NCI-H2029 treated with DMSO at 0.1 percent for 48 hours (cell line): ENCODE measurements around the gene CLSTN2.

ENCODE experiments used
- DNase-seq: peaks from one replicate; lab custom pipeline; 2025; lab: John Stamatoyannopoulos, UW

CLSTN2 gene

GRCh38 chr3:140236836-140237501 lies 302.0 kb downstream of the CLSTN2 start:
- DNase-seq: no peak

- no peak for DNase-seq
Measured at GRCh38 chr3:140238646-140239314, 303.8 kb downstream of the CLSTN2 start.

DNA sequence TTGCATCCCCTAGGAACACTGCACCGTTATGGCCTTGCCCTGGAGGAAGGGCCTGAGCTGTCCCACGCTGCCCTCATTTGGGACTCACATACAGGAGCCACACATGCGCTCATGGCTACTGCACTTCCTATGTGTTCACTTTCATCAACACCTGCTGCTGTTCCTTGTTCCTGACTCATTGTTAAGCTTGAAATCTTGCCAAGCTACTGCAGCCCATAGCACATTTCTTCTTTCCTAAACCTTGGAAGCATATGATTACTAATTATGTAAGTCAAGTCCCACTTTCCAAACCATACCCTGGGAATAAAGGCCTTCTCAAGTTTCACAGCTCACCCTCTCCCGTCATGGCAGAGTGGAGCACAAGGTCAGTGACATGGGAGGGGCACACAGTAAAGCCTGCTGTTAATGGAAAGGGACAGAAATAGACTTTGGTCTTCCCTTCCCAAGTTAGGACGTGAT lies 307.9 kb downstream of the CLSTN2 start:
- no peak for DNase-seq

GRCh38 chr3:140243575-140243974 lies 308.6 kb downstream of the CLSTN2 start:
- no peak for DNase-seq

GRCh38 chr3:140244893-140245292 lies 309.9 kb downstream of the CLSTN2 start:
- DNase-seq: no peak

DNA sequence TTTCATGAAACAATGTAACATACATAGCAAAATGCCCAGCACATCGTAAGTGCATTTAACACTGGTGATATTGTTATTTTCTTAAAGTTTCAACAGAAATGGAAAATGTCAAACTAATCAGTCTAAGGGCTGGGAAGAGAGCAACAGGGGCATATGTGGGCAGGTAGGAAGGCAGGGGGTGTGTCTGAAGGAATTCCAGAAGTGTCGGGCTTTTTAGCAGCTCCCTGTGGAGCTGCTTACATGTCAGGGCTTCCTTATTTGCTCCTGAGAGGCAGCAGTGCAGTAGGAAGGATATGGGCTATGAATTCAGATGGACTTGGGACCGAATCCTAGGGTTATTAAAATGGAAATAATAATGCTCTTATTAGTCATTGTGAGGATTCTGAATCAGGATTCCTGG lies 311.6 kb downstream of the CLSTN2 start:
- no peak for DNase-seq

- DNase-seq: no peak
Measured at GRCh38 chr3:140247775-140248174, 312.8 kb downstream of the CLSTN2 start.

DNA sequence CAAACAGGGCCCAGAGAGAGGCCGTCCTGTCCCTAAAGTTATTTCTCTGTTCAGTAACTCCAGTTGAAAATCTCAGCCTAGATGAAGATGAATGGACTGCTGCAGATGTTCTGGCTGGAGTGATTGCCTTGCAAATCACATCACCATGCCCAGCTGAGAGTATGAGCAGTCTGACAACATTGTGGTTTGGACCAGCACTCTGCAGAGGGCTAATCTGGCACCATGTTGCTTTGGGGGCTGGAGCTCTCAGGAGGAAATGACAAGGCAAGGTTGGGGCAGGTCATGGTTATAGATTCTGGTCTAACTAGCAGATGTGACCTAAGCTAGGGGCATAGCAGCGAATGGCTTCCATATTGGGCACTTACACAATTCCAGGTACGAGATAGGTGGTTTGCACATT lies 314.2 kb downstream of the CLSTN2 start:
- DNase-seq: no peak

DNA sequence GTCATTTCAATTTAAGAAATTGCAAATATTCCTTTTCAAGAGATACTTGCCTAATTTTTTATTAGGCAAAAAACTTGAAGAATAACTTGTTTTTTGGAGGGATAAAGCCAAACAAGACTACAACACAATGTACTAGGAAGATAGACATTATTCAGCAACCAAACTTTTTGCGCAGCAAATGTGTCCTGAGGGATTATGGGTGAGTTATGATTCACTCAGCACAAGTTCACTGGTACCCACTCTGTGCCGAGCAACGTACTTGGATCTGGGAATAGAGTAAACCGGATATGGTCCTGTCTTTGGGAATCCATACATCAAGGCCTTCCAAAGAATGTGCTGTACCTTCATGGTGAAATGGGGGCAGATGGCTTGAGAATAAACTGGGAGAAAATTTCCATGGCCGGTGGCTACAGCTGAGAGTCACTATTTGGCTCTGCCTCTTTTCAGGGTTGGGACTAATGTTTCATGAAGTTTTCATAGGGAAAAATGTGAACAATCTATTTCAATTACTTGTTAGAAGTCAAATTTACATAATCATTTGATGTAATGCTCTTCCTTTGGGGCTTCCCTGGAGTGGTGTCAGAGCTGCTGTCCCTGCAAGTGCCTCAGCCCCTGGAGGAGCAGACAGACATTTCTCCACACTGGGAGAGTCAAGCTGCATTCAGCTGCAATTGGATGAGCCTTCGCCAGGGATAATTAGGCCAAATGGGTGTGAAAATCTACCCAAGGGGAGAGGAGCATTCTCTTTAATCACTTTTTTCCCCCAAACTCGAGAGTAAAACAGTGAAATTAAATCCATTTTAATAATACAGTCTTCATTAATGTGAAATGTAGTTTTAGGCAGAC lies 315.2 kb downstream of the CLSTN2 start:
- DNase-seq: no peak

GRCh38 chr3:140250945-140251344 lies 316.0 kb downstream of the CLSTN2 start:
- no peak for DNase-seq

- DNase-seq: no peak
Measured at GRCh38 chr3:140251678-140252077, 316.7 kb downstream of the CLSTN2 start.

DNA sequence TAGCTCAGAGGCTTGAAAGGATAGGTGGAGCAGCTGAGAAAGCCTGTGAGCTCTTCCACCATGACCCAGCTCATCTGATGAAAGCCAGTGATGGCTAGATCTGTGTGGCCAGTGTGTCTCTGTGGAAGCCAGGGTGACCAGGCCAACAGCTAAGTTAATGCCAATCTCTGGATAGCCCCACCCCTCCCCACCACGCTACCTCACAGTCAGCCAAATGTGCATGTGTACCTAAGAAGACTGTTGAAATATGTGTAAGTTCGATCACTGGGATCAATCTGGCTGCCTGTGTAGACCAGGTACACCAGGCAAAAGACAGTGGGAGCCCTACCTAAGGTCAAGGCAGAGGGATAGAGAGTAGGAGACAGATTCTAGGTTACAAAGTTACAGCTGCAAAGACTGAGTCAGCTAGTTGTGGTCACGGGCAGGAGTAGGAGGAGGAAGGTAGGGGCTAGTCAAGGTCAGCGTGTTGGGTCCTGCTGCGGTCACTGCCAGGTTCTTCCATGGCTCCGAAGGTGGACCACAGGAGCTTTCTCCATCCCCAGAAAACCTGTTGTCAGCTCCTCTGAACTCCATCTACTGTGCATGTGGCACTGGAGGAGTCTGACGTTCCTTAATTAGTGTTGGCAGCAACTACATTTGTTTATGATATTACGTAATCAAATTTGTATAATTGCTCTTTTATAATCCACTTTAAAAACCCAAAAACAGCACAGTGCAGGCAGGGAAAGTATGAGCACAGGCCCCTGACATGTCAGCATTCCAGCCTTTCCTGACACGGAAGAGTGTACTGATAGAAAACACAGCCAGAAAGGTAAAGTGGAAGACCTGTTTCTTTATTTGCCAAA lies 318.0 kb downstream of the CLSTN2 start:
- no peak for DNase-seq

DNA sequence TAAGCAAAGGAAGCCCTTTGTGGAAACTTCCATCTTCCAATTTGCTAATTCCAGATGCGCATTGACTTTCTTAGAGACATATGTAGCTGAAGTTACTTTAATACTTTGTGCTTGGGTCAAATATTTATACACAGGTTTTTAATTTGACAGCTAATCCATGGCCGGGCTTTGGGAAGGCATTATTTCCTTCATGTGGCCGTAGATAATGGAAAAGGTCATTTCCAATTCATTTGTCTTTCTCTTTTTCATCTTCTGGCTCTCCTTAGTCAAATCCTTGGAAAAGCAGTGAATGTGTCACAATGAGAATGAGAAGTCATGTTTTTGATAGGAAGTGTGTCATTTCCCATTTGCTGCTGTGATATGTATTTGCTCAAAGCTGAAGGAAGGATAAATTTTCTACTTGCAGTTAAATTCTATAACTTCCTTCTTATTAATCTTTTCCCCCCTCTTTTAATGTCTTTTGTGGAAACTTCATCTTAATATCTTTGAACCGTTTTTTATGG lies 323.3 kb downstream of the CLSTN2 start:
- DNase-seq: no peak

GRCh38 chr3:140265302-140265701 lies 330.3 kb downstream of the CLSTN2 start:
- no peak for DNase-seq

DNA sequence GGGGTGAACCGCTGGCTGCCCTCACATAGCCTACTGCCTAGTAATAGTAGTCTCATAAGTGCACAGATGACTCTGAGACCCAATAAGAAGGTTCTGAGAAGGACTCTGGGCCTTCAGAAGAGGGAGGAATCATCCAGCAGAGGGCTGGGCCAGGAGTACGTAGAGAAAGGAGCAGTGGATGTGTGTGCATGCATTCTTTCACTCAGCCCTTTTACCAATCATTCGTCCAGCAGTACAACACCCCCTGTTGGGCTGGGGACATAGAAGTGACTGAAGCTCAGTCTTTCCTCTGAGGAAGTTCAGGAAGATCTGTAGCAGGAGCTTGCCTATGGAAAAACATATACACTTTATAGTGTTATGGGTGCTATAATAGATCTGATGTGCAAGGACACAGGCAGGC lies 333.1 kb downstream of the CLSTN2 start:
- no peak for DNase-seq

DNA sequence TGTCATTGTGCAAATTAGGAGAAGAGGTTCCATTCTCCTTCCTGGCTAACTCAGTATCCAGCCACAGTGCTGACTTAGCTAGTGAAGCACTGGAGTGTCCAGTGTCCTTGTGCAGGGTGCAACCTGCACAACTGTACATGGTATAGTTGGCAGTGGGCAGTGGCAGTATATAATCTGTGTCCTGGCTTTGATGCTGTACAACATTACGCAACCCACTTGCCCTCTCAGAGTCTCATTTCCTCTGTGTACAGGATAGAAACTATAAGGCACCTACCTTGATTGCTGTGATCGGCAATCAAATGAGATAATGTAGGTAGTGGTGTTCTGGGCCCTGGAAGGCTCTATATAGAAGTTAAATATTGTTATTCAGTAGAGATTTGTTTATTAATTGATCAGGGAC lies 333.6 kb downstream of the CLSTN2 start:
- DNase-seq: no peak

- no peak for DNase-seq
Measured at GRCh38 chr3:140270329-140270728, 335.3 kb downstream of the CLSTN2 start.

- DNase-seq: no peak
Measured at GRCh38 chr3:140273542-140274195, 338.7 kb downstream of the CLSTN2 start.

- no peak for DNase-seq
Measured at GRCh38 chr3:140274429-140274828, 339.4 kb downstream of the CLSTN2 start.

DNA sequence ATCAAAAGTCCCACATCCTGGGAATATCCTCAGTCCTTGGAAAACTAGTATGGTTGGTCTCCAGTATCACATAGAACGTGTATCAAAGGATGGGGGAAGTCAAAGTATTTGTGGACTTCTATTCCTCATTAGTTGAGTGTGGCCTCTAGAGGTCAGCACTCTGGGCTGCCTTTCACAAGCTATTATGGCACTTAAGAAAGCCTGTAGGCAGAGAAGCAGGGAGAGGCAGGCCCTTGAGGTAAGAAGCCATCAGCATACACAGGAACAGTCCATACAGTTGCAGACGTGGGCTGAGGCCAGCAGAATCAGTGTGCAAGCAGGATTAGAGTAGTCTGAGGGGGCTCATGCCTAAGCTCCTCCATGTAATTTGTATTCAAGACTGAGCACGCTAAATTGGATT lies 341.7 kb downstream of the CLSTN2 start:
- no peak for DNase-seq

DNA sequence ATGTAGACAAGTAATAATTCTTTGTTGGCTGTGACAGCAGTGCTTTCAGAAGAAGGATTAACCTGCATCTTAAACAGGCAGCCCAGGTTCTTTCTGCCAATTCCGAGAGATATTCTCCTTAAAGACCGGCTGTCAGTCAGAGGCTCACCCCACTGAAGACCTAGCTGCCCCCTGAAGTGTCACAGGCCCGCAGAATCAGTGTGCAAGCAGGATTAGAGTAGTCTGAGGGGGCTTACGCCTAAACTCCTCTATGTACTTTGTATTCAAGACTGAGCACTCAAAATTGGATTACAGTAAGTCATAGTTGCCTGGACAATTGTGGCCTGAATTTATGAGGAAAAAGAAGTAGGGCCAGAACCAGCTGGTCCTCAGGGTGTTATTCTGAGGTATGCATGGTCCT lies 342.9 kb downstream of the CLSTN2 start:
- DNase-seq: no peak
